ENCODE measurements around the gene INPP5A.

DNA sequence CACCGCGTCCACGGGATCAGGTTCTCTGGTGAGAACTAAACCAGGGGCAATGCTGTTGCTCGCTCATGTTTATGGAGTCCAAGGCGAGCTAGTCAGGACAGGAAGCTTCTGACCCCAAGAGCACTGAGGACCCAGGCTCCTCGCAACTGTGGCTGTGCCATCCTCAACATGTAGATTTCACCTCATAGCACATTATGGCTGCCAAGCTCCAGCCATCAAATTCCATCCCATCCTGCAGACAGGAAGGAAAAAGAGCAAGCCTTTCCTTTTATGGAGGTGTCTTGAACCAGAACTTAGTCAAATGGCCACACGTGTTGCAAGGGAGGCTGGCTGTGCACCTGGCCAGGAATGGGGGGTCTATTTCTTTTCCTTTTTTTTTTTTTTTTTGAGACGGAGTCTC, 264.5 kb downstream of the INPP5A start:
- TF ChIP-seq, protein P1, sequence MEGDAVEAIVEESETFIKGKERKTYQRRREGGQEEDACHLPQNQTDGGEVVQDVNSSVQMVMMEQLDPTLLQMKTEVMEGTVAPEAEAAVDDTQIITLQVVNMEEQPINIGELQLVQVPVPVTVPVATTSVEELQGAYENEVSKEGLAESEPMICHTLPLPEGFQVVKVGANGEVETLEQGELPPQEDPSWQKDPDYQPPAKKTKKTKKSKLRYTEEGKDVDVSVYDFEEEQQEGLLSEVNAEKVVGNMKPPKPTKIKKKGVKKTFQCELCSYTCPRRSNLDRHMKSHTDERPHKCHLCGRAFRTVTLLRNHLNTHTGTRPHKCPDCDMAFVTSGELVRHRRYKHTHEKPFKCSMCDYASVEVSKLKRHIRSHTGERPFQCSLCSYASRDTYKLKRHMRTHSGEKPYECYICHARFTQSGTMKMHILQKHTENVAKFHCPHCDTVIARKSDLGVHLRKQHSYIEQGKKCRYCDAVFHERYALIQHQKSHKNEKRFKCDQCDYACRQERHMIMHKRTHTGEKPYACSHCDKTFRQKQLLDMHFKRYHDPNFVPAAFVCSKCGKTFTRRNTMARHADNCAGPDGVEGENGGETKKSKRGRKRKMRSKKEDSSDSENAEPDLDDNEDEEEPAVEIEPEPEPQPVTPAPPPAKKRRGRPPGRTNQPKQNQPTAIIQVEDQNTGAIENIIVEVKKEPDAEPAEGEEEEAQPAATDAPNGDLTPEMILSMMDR (conservative IDR thresholded peaks at IDR 0.05; ENCODE audit: low read length) = no peak
- no peak for TF ChIP-seq EZH2phosphoT487 (IDR thresholded peaks at IDR 0.05; ENCODE audit: borderline replicate concordance)

All from Loucy (cell line).